ENCODE data around the gene TUBG1. TPM values are rescaled to one million over a fixed set of nuclear protein-coding genes. Genes with fewer than 3 reads are reported as not detected.

TUBG1 gene
- total and polyA plus RNA-seq, 10 donors: 9.5 to 33.8 (median 22.9) TPM

- Histone ChIP-seq H3K4me1 (peaks cover 0 to 33% (median 9%) of the 10 kb centered on the region in 6 donors), H3K4me3 (no peak overlapping the region), H3K27ac (no peak overlapping the region), H3K27me3 (replicated peaks in 1 of 7) (no peaks in the 10 kb centered on the region), H3K9me3 (no peaks in the 10 kb centered on the region), H3K36me3 (peaks cover 0 to 88% (median 20%) of the 10 kb centered on the region in 6 donors)
- 83 to 95% (median 86%) methylated on average over 3 of the region's 3 CpGs for WGBS, 5 donors
- intact Hi-C loops (cut with DNase I; ENCODE audit: low total_unique reads): no loop called here
- no peak for DNase-seq
- TF ChIP-seq POLR2A (IDR thresholded peaks at IDR 0.05): no peak
- no peak for TF ChIP-seq CTCF (IDR thresholded peaks at IDR 0.05 in 8 of 11, conservative IDR thresholded peaks at IDR 0.05 in 3 of 11)
- no peak for TF ChIP-seq POLR2AphosphoS5 (IDR thresholded peaks at IDR 0.05)
Measured at GRCh38 chr17:42596386-42596785, 13.1 kb upstream of the TUBG1 start.

DNA sequence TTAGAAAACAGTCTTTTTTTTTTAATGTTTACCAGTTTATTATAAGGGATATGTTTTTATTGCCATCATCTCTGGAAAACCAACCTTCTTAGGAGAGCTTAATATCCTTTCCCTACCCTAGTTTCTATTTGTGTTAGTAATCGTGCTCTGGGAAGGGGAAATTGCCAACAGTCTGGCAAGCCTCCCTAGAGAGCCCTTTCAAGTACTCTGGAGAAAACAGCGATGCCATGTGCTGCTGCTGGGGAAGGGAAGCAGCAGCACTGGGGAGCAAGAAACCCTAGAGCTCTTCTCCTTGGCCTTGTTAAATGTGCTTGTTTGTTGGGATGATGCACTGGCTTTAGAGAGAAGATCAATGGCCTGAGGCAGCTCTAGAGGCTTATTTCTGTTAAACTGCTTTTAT, 10.6 kb upstream of the TUBG1 start:
- Histone ChIP-seq H3K4me1 (peaks cover 4 to 57% (median 26%) of the 10 kb centered on the region in 6 donors), H3K27ac (no peak overlapping the region), H3K27me3 (replicated peaks in 1 of 7) (no peaks in the 10 kb centered on the region), H3K36me3 (peaks cover 0 to 85% (median 10%) of the 10 kb centered on the region in 6 donors), H3K9me3 (no peaks in the 10 kb centered on the region), H3K4me3 (no peak overlapping the region)
- 34 to 52% (median 43%) methylated on average over 2 of the region's 2 CpGs for WGBS, 5 donors
- TF ChIP-seq POLR2AphosphoS5 (IDR thresholded peaks at IDR 0.05): no peak
- TF ChIP-seq CTCF (IDR thresholded peaks at IDR 0.05 in 8 of 11, conservative IDR thresholded peaks at IDR 0.05 in 3 of 11): no peak
- TF ChIP-seq POLR2A (IDR thresholded peaks at IDR 0.05): no peak
- DNase-seq: no peak
- intact Hi-C loops (cut with DNase I; ENCODE audit: low total_unique reads): no loop called here

GRCh38 chr17:42603318-42603717, 6.2 kb upstream of the TUBG1 start:
- Histone ChIP-seq H3K9me3 (no peaks in the 10 kb centered on the region), H3K4me3 (no peak overlapping the region), H3K27me3 (replicated peaks in 1 of 7) (no peaks in the 10 kb centered on the region), H3K36me3 (peaks cover 0 to 61% (median 2%) of the 10 kb centered on the region in 6 donors), H3K27ac (no peak overlapping the region), H3K4me1 (peaks cover 30 to 97% (median 69%) of the 10 kb centered on the region in 6 donors)
- intact Hi-C loops (cut with DNase I; ENCODE audit: low total_unique reads): no loop called here
- no peak for DNase-seq
- 83 to 90% (median 87%) methylated on average over 7 of the region's 7 CpGs for WGBS, 5 donors
- TF ChIP-seq POLR2AphosphoS5 (IDR thresholded peaks at IDR 0.05): no peak
- no peak for TF ChIP-seq CTCF (IDR thresholded peaks at IDR 0.05 in 8 of 11, conservative IDR thresholded peaks at IDR 0.05 in 3 of 11)
- no peak for TF ChIP-seq POLR2A (IDR thresholded peaks at IDR 0.05)

- H3K9me3 ChIP-seq: no peaks in the 10 kb centered on the region
- H3K4me3 ChIP-seq: peak overlapping the region; percentile 74 to 89 (median 84)
- peaks cover 0 to 39% (median 10%) of the 10 kb centered on the region in 6 donors for H3K36me3 ChIP-seq
- no peaks in the 10 kb centered on the region for H3K27me3 ChIP-seq (replicated peaks in 1 of 7)
- no peak for TF ChIP-seq CTCF (IDR thresholded peaks at IDR 0.05 in 8 of 11, conservative IDR thresholded peaks at IDR 0.05 in 3 of 11)
- no peak for TF ChIP-seq POLR2AphosphoS5 (IDR thresholded peaks at IDR 0.05)
- no peak for TF ChIP-seq POLR2A (IDR thresholded peaks at IDR 0.05)
- intact Hi-C loops (cut with DNase I; ENCODE audit: low total_unique reads): loop anchor here (5.0 kb wide), 1 partner anchor 70 kb away; the partner anchor contains the start of gene PLEKHH3
- H3K4me1 ChIP-seq: peaks cover 34 to 76% (median 63%) of the 10 kb centered on the region in 6 donors
- 56 to 84% (median 65%) methylated on average over 3 of the region's 3 CpGs for WGBS, 5 donors
- DNase-seq: no peak
- H3K27ac ChIP-seq: peak overlapping the region in 6 of 8 donors; percentile 91 to 99 (median 96)
Measured at GRCh38 chr17:42607769-42608168, 1.7 kb upstream of the TUBG1 start.

All from spleen (tissue), 11 donors.